ENCODE measurements around the gene SPOCK2. TPM values are rescaled to one million over a fixed set of nuclear protein-coding genes. Genes with fewer than 3 reads are reported as not detected.

SPOCK2 gene
- polyA plus RNA-seq, 3 donors = 0.20 to 1.6 (median 0.45) TPM

DNA sequence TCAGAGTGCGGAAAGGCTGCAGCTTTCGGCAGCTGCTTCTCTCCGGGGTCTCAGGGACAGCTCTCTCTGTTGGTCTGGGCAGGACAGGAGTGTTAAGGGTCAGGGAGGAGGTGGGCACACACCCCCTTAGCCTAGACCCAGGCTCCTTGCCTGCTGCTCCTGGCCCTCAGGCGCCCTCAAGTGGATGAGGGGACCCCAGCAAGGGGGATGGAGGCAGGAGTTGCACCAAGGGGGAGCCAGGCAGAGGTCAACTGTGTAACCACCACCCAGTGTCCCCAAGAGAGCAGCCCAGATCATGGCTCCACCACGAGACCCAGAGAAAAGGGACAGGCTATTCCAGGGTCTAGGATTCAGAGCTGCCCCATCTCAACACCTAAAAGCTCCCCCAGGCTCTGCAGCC lies 26.9 kb downstream of the SPOCK2 start:
- Mint-ChIP-seq H3K36me3 (no peaks in the 10 kb centered on the region), H3K4me3 (no peak overlapping the region), H3K9me3 (no peaks in the 10 kb centered on the region), H3K27ac (no peak overlapping the region), H3K27me3 (ENCODE audit: low read depth in 3 of 3) (peaks cover 1 to 10% (median 3%) of the 10 kb centered on the region in 3 donors), H3K4me1 (no peaks in the 10 kb centered on the region)
- no peak for DNase-seq
- no peaks in the 10 kb centered on the region for H3K9me3 ChIP-seq (replicated peaks in 1 of 2; ENCODE audit: control insufficient read depth in 1 of 2, insufficient read depth in 1 of 2, low read length in 2 of 2)
- H2AFZ ChIP-seq (ENCODE audit: insufficient read depth, low read depth, low read length, poor library complexity, severe bottlenecking) = no peak overlapping the region
- no peak overlapping the region for H3K4me2 ChIP-seq (replicated peaks; ENCODE audit: extremely low read depth, low read length, poor library complexity, severe bottlenecking)
- intact Hi-C loops (cut with micrococcal nuclease) = no loop called here
- no peak overlapping the region for H3K9ac ChIP-seq (ENCODE audit: insufficient read depth, low read length, poor library complexity, severe bottlenecking)
- H3K27me3 ChIP-seq (ENCODE audit: control insufficient read depth in 2 of 2, insufficient read depth in 2 of 2, low read length in 2 of 2) = no peaks in the 10 kb centered on the region
- 69% methylated on average over 2 of the region's 5 CpGs for WGBS (ENCODE audit: insufficient coverage)
- TF ChIP-seq, protein P1, sequence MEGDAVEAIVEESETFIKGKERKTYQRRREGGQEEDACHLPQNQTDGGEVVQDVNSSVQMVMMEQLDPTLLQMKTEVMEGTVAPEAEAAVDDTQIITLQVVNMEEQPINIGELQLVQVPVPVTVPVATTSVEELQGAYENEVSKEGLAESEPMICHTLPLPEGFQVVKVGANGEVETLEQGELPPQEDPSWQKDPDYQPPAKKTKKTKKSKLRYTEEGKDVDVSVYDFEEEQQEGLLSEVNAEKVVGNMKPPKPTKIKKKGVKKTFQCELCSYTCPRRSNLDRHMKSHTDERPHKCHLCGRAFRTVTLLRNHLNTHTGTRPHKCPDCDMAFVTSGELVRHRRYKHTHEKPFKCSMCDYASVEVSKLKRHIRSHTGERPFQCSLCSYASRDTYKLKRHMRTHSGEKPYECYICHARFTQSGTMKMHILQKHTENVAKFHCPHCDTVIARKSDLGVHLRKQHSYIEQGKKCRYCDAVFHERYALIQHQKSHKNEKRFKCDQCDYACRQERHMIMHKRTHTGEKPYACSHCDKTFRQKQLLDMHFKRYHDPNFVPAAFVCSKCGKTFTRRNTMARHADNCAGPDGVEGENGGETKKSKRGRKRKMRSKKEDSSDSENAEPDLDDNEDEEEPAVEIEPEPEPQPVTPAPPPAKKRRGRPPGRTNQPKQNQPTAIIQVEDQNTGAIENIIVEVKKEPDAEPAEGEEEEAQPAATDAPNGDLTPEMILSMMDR (IDR thresholded peaks at IDR 0.05) = no peak
- no peaks in the 10 kb centered on the region for H3K36me3 ChIP-seq (replicated peaks in 1 of 2; ENCODE audit: control insufficient read depth in 1 of 2, insufficient read depth in 2 of 2, low read length in 2 of 2)
- no peaks in the 10 kb centered on the region for H4K20me1 ChIP-seq (ENCODE audit: insufficient read depth, low read length)
- H3K4me1 ChIP-seq (ENCODE audit: control insufficient read depth in 1 of 2, insufficient read depth in 2 of 2, low read length in 2 of 2) = no peaks in the 10 kb centered on the region
- no peak overlapping the region for H3K4me3 ChIP-seq (replicated peaks in 1 of 3; ENCODE audit: low read depth in 2 of 3, low read length in 3 of 3)
- no peaks in the 10 kb centered on the region for H3K79me2 ChIP-seq (ENCODE audit: insufficient read depth, low read length)
- H3K27ac ChIP-seq (ENCODE audit: low read depth in 1 of 2, low read length in 2 of 2) = no peak overlapping the region

DNA sequence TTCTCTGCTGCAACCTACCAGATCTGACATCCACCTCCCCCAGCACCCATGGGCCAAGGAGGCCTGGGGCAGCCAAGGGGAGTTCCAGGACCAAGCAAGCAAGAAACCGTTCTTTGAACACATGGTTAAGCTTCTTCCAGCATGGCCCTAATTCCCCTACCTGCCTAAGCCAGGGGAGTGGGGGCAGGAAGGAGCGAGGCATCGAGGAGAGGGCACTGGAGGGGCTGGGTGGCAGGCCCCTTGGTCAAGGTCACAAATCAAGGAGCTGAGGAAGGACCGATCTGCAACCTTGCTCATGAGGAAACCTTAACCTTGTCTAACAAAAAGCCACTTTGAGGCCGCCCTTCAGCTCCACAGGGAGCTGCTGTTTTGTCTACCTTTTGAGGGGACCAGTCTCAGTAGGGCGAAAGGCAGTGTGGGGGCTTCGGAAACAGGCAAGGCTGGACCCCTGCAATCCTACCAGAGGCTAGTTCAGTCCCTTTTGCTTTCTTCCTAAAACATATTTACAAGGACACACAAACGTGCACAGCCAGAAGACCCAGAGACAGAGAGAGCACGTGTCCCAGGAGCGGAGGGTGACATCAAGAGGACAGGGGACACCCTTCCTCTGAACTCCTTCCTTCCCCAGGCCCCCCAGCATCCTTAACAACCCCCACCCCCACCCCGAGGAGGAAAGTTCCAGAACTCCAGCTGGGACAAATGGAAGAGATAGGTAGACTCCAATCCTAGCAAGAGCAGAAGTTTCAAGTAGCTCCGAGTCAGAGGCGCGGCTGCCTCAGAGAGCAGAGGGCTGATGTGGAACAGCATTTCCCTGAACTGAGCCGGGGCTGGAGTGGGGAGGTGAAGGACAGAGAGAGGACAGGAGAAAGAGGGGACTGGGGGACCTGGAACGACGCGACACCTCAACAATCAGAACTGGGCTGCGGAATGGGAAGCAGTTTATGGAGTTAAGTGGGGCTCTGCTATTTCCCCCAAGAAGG lies 28.2 kb downstream of the SPOCK2 start:
- Histone ChIP-seq H3K9ac (ENCODE audit: insufficient read depth, low read length, poor library complexity, severe bottlenecking) (no peak overlapping the region), H3K4me2 (replicated peaks; ENCODE audit: extremely low read depth, low read length, poor library complexity, severe bottlenecking) (no peak overlapping the region), H2AFZ (ENCODE audit: insufficient read depth, low read depth, low read length, poor library complexity, severe bottlenecking) (no peak overlapping the region), H3K4me1 (ENCODE audit: control insufficient read depth in 1 of 2, insufficient read depth in 2 of 2, low read length in 2 of 2) (no peaks in the 10 kb centered on the region), H4K20me1 (ENCODE audit: insufficient read depth, low read length) (no peaks in the 10 kb centered on the region), H3K9me3 (replicated peaks in 1 of 2; ENCODE audit: control insufficient read depth in 1 of 2, insufficient read depth in 1 of 2, low read length in 2 of 2) (no peaks in the 10 kb centered on the region), H3K36me3 (replicated peaks in 1 of 2; ENCODE audit: control insufficient read depth in 1 of 2, insufficient read depth in 2 of 2, low read length in 2 of 2) (no peaks in the 10 kb centered on the region), H3K79me2 (ENCODE audit: insufficient read depth, low read length) (no peaks in the 10 kb centered on the region), H3K27me3 (ENCODE audit: control insufficient read depth in 2 of 2, insufficient read depth in 2 of 2, low read length in 2 of 2) (no peaks in the 10 kb centered on the region), H3K4me3 (replicated peaks in 1 of 3; ENCODE audit: low read depth in 2 of 3, low read length in 3 of 3) (no peak overlapping the region), H3K27ac (ENCODE audit: low read depth in 1 of 2, low read length in 2 of 2) (no peak overlapping the region)
- H3K4me1 Mint-ChIP-seq = no peaks in the 10 kb centered on the region
- H3K9me3 Mint-ChIP-seq = no peaks in the 10 kb centered on the region
- H3K27me3 Mint-ChIP-seq (ENCODE audit: low read depth in 3 of 3) = peaks cover 1 to 10% (median 3%) of the 10 kb centered on the region in 3 donors
- H3K27ac Mint-ChIP-seq = no peak overlapping the region
- WGBS (ENCODE audit: insufficient coverage) = 93% methylated on average over 13 of the region's 19 CpGs
- H3K36me3 Mint-ChIP-seq = no peaks in the 10 kb centered on the region
- DNase-seq = no peak
- TF ChIP-seq, protein P1 (IDR thresholded peaks at IDR 0.05) = no peak
- intact Hi-C loops (cut with micrococcal nuclease) = loop anchor here in 1 of 2 donors (10.0 kb wide), 1 partner anchor 285 kb away; no protein-coding TSS in a partner anchor
- no peak overlapping the region for H3K4me3 Mint-ChIP-seq
